Hepatocyte (in vitro differentiated cells): ENCODE data around the gene CCDC174. TPM values are rescaled to one million over a fixed set of nuclear protein-coding genes. Genes with fewer than 3 reads are reported as not detected.

Source experiments
- DNase-seq: peaks from one replicate; pipeline ENCODE4 v3.0.0-alpha.2; 2016; ENCODE audit warnings: low spot score
- H2AFZ ChIP-seq: fragments of 200-600 bp; sonication (generic); 2 replicates; pipeline ENCODE4 v1.6.0; 2016; ENCODE audit warnings: antibody characterized with exemption, mild to moderate bottlenecking
- H3K27ac ChIP-seq: fragments of 200-600 bp; sonication (generic); 2 replicates; pipeline ENCODE4 v1.5.1; 2016; ENCODE audit warnings: mild to moderate bottlenecking
- H3K27me3 ChIP-seq: fragments of 200-600 bp; sonication (generic); 2 replicates; pipeline ENCODE4 v1.6.1; 2016
- H3K36me3 ChIP-seq: fragments of 200-600 bp; sonication (generic); replicated peaks from 2 replicates; pipeline ENCODE4 v1.5.1; 2016; ENCODE audit warnings: low read depth; ENCODE audit not compliant: insufficient read depth
- H3K4me1 ChIP-seq: fragments of 200-600 bp; sonication (generic); 2 replicates; pipeline ENCODE4 v1.5.1; 2016; ENCODE audit warnings: mild to moderate bottlenecking, moderate library complexity; ENCODE audit not compliant: insufficient read depth
- H3K4me2 ChIP-seq: fragments of 200-600 bp; sonication (generic); 2 replicates; pipeline ENCODE4 v1.6.0; 2016
- H3K4me3 ChIP-seq: fragments of 200-600 bp; sonication (generic); 2 replicates; pipeline ENCODE4 v1.5.1; 2016; ENCODE audit warnings: mild to moderate bottlenecking
- H3K79me2 ChIP-seq: fragments of 200-600 bp; sonication (generic); 2 replicates; pipeline ENCODE4 v1.6.0; 2017; ENCODE audit warnings: mild to moderate bottlenecking
- H3K9me2 ChIP-seq: fragments of 200-600 bp; sonication (generic); replicated peaks from 2 replicates; pipeline ENCODE4 v1.6.0; 2017; ENCODE audit warnings: mild to moderate bottlenecking; ENCODE audit not compliant: insufficient read depth
- H3K9me3 ChIP-seq: fragments of 200-600 bp; sonication (generic); 2 replicates; pipeline ENCODE4 v1.5.1; 2016; ENCODE audit warnings: low read depth, mild to moderate bottlenecking
- H4K20me1 ChIP-seq: fragments of 200-600 bp; sonication (generic); 2 replicates; pipeline ENCODE4 v1.6.0; 2016; ENCODE audit warnings: mild to moderate bottlenecking; ENCODE audit not compliant: insufficient read depth, poor library complexity, severe bottlenecking
- EZH2 ChIP-seq: fragments of 200-600 bp; sonication (generic); IDR thresholded peaks from 2 replicates; pipeline ENCODE4 v1.6.1; 2016; ENCODE audit warnings: antibody characterized with exemption, mild to moderate bottlenecking, borderline replicate concordance
- EZH2phosphoT487 ChIP-seq: fragments of 200-600 bp; sonication (generic); IDR thresholded peaks from one replicate; pipeline ENCODE4 v1.6.1; 2018; ENCODE audit warnings: antibody characterized with exemption, mild to moderate bottlenecking, low read depth, moderate library complexity; ENCODE audit not compliant: unreplicated experiment, severe bottlenecking
- WGBS: methylation state at CpG from one replicate; pipeline ENCODE4 v1.1.6; 2016; ENCODE audit warnings: low lambda C conversion rate; ENCODE audit errors: missing lambda C conversion rate; 5-methylcytosine and 5-hydroxymethylcytosine counted together
- polyA plus RNA-seq: library from polyadenylated mRNA; unstranded; fragments of >200 nt; fragmentation: Nextera tagmentation; extraction: Ambion mirVana; gene quantifications from 2 replicates; pipeline ENCODE4 v1.2.1, GENCODE V29; 2016
- total RNA-seq: library from RNA; depleted of rRNA; stranded (reverse); fragments of >200 nt; gene quantifications from 2 replicates; pipeline ENCODE4 v1.2.3, GENCODE V29; 2014
- TF ChIP-seq, protein P1 (sequence below): fragments of 200-600 bp; sonication (generic); IDR thresholded peaks from 2 replicates; pipeline ENCODE4 v1.5.1; 2016; ENCODE audit warnings: antibody characterized with exemption, mild to moderate bottlenecking; ENCODE audit not compliant: poor library complexity

Gene CCDC174
- total and polyA plus RNA-seq, 2 experiments from 2014 or later = 18.6 to 23.6 TPM

DNA sequence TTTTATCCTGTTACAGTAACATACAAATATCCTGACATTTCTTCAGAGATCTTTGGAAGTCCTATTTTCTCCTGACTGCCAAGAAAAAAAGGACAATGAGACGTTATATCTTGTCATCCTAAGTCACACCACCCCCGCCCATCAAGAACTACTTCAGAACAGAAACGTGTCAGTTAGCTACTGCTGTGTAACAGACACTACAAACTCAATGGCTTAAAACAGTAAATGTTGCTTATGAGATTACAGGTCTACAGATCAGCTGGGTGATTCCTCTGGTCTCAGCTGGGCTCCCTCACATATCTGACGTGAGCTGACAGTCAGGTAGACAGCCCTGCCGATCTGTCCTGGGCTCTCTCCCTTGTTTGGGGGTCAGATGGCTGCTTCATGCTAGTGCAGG is 20.5 kb upstream of the CCDC174 start:
- H3K4me3 ChIP-seq = no peak overlapping the region
- H3K9me3 ChIP-seq = no peaks in the 10 kb centered on the region
- no peaks in the 10 kb centered on the region for H4K20me1 ChIP-seq
- no peak overlapping the region for H2AFZ ChIP-seq
- no peaks in the 10 kb centered on the region for H3K9me2 ChIP-seq
- no peaks in the 10 kb centered on the region for H3K27me3 ChIP-seq
- H3K4me2 ChIP-seq = no peak overlapping the region
- H3K4me1 ChIP-seq = peaks cover 2% of the 10 kb centered on the region
- no peaks in the 10 kb centered on the region for H3K36me3 ChIP-seq
- H3K27ac ChIP-seq = no peak overlapping the region
- no peak for DNase-seq
- TF ChIP-seq, protein P1, sequence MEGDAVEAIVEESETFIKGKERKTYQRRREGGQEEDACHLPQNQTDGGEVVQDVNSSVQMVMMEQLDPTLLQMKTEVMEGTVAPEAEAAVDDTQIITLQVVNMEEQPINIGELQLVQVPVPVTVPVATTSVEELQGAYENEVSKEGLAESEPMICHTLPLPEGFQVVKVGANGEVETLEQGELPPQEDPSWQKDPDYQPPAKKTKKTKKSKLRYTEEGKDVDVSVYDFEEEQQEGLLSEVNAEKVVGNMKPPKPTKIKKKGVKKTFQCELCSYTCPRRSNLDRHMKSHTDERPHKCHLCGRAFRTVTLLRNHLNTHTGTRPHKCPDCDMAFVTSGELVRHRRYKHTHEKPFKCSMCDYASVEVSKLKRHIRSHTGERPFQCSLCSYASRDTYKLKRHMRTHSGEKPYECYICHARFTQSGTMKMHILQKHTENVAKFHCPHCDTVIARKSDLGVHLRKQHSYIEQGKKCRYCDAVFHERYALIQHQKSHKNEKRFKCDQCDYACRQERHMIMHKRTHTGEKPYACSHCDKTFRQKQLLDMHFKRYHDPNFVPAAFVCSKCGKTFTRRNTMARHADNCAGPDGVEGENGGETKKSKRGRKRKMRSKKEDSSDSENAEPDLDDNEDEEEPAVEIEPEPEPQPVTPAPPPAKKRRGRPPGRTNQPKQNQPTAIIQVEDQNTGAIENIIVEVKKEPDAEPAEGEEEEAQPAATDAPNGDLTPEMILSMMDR = no peak
- no peak for TF ChIP-seq EZH2phosphoT487
- 90% methylated on average over 5 of the region's 5 CpGs for WGBS
- H3K79me2 ChIP-seq = no peaks in the 10 kb centered on the region

DNA sequence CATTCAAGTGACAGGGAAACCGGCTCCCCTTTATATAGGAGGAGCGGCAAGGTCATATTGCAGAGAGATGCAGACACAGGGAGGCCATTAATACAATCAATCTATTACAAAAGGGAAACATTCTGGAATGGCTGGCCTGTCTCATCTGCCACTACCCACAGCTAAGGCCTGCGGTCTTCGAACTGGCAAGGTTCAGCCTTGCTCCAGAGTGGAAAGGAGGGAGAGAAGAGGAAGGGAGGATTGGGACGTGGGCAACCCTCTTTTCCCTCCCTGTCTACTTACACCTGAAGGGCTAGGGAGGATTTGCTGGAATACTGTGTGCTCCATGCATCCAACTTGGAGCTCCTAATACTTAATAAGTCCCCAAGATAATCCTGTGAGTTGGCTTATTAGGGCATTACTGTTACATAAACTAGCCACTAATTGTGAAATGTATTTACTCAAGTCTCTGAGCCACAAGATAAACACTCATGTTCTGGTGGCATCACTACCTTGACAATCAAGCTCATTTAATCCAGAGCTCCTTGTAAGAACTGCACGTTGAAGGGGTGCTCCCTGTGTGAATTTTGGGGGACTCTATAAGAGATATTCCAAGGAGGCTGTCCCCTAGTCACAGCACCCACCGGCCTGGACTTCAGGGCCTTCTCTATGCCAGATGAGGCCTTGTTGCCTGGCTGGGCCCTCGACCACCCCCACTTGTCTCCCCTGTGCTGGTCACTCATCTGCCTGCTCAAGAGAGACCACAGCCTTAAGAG is 19.7 kb upstream of the CCDC174 start:
- WGBS = 87% methylated on average over 8 of the region's 8 CpGs
- H3K4me1 ChIP-seq = peaks cover 2% of the 10 kb centered on the region
- H3K27me3 ChIP-seq = no peaks in the 10 kb centered on the region
- no peak overlapping the region for H3K4me2 ChIP-seq
- H2AFZ ChIP-seq = no peak overlapping the region
- no peaks in the 10 kb centered on the region for H3K79me2 ChIP-seq
- H3K9me2 ChIP-seq = no peaks in the 10 kb centered on the region
- H3K36me3 ChIP-seq = no peaks in the 10 kb centered on the region
- no peaks in the 10 kb centered on the region for H3K9me3 ChIP-seq
- H4K20me1 ChIP-seq = no peaks in the 10 kb centered on the region
- DNase-seq = no peak
- H3K4me3 ChIP-seq = no peak overlapping the region
- no peak for TF ChIP-seq EZH2phosphoT487
- no peak for TF ChIP-seq EZH2
- TF ChIP-seq, protein P1 = no peak
- no peak overlapping the region for H3K27ac ChIP-seq

DNA sequence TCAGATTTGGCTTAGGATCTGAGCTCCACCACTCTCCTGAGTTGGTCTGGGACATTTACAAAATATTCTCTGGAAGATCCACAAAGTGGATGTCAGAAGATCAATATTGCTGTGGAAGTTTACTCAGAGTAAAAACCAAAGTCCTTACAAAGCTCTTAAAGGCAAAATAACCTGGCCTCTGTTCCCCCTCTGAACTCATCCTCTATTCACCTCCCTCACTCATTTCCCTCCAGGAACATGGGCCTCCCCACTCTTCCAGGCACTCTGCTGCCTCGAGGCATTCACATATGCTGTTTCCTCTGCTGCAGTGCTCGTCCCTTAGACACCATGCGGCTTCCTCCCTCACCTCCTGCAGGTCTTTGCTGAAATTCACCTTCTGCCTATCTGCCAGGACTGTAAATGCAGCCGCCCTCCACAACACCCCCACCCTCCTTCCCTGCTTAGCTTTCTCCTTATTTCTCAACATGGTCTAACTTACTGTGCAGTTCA is 19.1 kb upstream of the CCDC174 start:
- H3K27ac ChIP-seq = no peak overlapping the region
- no peaks in the 10 kb centered on the region for H3K9me2 ChIP-seq
- H3K4me1 ChIP-seq = peaks cover 2% of the 10 kb centered on the region
- H3K4me2 ChIP-seq = no peak overlapping the region
- no peaks in the 10 kb centered on the region for H3K9me3 ChIP-seq
- H3K79me2 ChIP-seq = no peaks in the 10 kb centered on the region
- H3K36me3 ChIP-seq = no peaks in the 10 kb centered on the region
- H3K27me3 ChIP-seq = no peaks in the 10 kb centered on the region
- H4K20me1 ChIP-seq = no peaks in the 10 kb centered on the region
- WGBS = 51% methylated on average over 4 of the region's 4 CpGs
- no peak overlapping the region for H3K4me3 ChIP-seq
- TF ChIP-seq, protein P1 = no peak
- DNase-seq = no peak
- no peak overlapping the region for H2AFZ ChIP-seq
